Measurements from ENCODE around the gene SCN4B. TPM values are rescaled to one million over a fixed set of nuclear protein-coding genes. Genes with fewer than 3 reads are reported as not detected.

SCN4B gene
- total and polyA plus RNA-seq, 2 of the 4 experiments (the other 2 are of a cell fraction): 0.18 to 0.44 TPM

DNA sequence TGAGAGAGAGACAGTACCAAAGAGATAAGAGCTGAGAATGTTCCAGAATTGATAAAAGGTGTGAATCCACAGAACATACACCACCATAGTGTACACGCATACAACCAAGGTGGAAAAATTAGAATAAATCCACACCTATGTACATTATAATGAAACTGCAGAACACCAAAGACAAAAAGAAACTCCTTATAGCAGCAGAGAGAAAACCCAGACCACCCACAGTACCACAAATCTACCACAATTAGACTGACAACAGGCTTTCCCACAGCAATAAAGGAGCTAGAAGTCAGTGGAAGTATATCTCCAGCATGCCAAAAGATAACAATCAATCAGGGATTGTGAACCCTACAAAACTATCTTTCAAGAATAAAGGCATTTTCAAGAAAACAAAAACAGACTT lies 31.8 kb downstream of the SCN4B start:
- Histone ChIP-seq H3K9me3 (ENCODE audit: control insufficient read depth, insufficient read depth, low read length) (no peaks in the 10 kb centered on the region), H3K18ac (ENCODE audit: low read depth, low read length) (no peak overlapping the region), H4K8ac (ENCODE audit: low read depth in 2 of 2, low read length in 2 of 2) (no peak overlapping the region), H3K14ac (replicated peaks; ENCODE audit: low read depth, low read length) (no peak overlapping the region), H3K23ac (ENCODE audit: low read depth, low read length) (no peak overlapping the region), H4K5ac (ENCODE audit: low read depth, low read length) (no peak overlapping the region), H2AK5ac (ENCODE audit: low read depth, low read length) (no peak overlapping the region), H2BK120ac (ENCODE audit: low read depth, low read length) (no peak overlapping the region), H3K79me1 (ENCODE audit: low read depth in 1 of 2, low read length in 2 of 2) (no peaks in the 10 kb centered on the region), H3K9ac (ENCODE audit: low read depth, low read length) (no peak overlapping the region), H3K4me3 (ENCODE audit: insufficient read depth, low read depth, low read length) (no peak overlapping the region), H3K4ac (ENCODE audit: low read depth, low read length) (no peak overlapping the region), H4K20me1 (ENCODE audit: insufficient read depth, low read length) (no peaks in the 10 kb centered on the region), H2AFZ (replicated peaks; ENCODE audit: low read length, poor library complexity) (no peak overlapping the region), H2BK20ac (ENCODE audit: low read depth, low read length) (no peak overlapping the region), H3K27ac (ENCODE audit: insufficient read depth, low read length) (no peak overlapping the region), H3K27me3 (ENCODE audit: control insufficient read depth, insufficient read depth, low read length) (peaks cover 2% of the 10 kb centered on the region), H3K9me1 (ENCODE audit: insufficient read depth, low read length) (no peaks in the 10 kb centered on the region), H3K4me2 (ENCODE audit: low read depth, low read length) (no peak overlapping the region), H4K91ac (ENCODE audit: insufficient read depth, low read depth, low read length) (no peak overlapping the region), H2AK9ac (replicated peaks; ENCODE audit: low read depth, low read length, poor library complexity) (no peak overlapping the region), H2BK5ac (ENCODE audit: low read depth, low read length, poor library complexity, severe bottlenecking) (no peak overlapping the region), H3K4me1 (ENCODE audit: control insufficient read depth, insufficient read depth, low read length) (no peaks in the 10 kb centered on the region), H2BK15ac (ENCODE audit: low read depth, low read length) (no peak overlapping the region), H3K36me3 (ENCODE audit: control insufficient read depth, insufficient read depth, low read length) (no peaks in the 10 kb centered on the region), H3K56ac (ENCODE audit: extremely low read depth, insufficient read depth, low read length) (no peak overlapping the region)
- POLR2A ChIA-PET (ENCODE audit: unreplicated experiment): no interaction called here
- CTCF ChIA-PET: no interaction called here
- DNase-seq (no peak), ATAC-seq (ENCODE audit: low read depth) (no peak)
- no peak for TF ChIP-seq FOS (IDR thresholded peaks at IDR 0.05; ENCODE audit: low read depth, low read length)
- TF ChIP-seq MAFK (IDR thresholded peaks at IDR 0.05; ENCODE audit: low read depth, low read length): no peak
- no peak for TF ChIP-seq RFX5 (IDR thresholded peaks at IDR 0.05; ENCODE audit: low read depth, low read length)
- no peak for TF ChIP-seq RCOR1 (IDR thresholded peaks at IDR 0.05; ENCODE audit: insufficient replicate concordance, low read length)
- no peak for TF ChIP-seq CHD1 (IDR thresholded peaks at IDR 0.05; ENCODE audit: low read depth, low read length)
- no peak for TF ChIP-seq MXI1 (IDR thresholded peaks at IDR 0.05; ENCODE audit: borderline replicate concordance, low read depth, low read length)
- no peak for TF ChIP-seq MAZ (IDR thresholded peaks at IDR 0.05; ENCODE audit: borderline replicate concordance, low read depth, low read length)
- no peak for TF ChIP-seq USF2 (IDR thresholded peaks at IDR 0.05; ENCODE audit: low read depth, low read length)
- in situ Hi-C loops (cut with MboI; ENCODE audit: low sequenced_read_pairs): no loop called here
- no CpG with 5 or more reads among the region's 1 CpG for WGBS, 2 experiments (ENCODE audit: extremely low coverage in 2 of 2, insufficient read length in 1 of 2)
- BruUV-seq (replicated peaks): no TSS peak
- dilution Hi-C loops (cut with HindIII; ENCODE audit: low sequenced_read_pairs, unreplicated experiment): no loop called here
- intact Hi-C loops (cut with micrococcal nuclease): no loop called here
